Activated naive CD4-positive, alpha-beta T cell (primary cell): Measurements from ENCODE around the gene CCDC6.
"Not testable (repeated sequence)": the region's sequence is repeated elsewhere in the genome, so short reads cannot be mapped to it uniquely, and the experiment has no call there.

ENCODE experiments used
- DNase-seq, 4 experiments: peaks; one replicate each; lab custom pipeline; 2025; lab: John Stamatoyannopoulos, UW

CCDC6 gene

GRCh38 chr10:59754951-59755350, 151.4 kb downstream of the CCDC6 start:
- no peak for DNase-seq

GRCh38 chr10:59753267-59753666, 153.1 kb downstream of the CCDC6 start, which contains the start of gene MRLN:
TSS of gene MRLN (minus strand) at chr10:59753455.
- DNase-seq = no peak

DNA sequence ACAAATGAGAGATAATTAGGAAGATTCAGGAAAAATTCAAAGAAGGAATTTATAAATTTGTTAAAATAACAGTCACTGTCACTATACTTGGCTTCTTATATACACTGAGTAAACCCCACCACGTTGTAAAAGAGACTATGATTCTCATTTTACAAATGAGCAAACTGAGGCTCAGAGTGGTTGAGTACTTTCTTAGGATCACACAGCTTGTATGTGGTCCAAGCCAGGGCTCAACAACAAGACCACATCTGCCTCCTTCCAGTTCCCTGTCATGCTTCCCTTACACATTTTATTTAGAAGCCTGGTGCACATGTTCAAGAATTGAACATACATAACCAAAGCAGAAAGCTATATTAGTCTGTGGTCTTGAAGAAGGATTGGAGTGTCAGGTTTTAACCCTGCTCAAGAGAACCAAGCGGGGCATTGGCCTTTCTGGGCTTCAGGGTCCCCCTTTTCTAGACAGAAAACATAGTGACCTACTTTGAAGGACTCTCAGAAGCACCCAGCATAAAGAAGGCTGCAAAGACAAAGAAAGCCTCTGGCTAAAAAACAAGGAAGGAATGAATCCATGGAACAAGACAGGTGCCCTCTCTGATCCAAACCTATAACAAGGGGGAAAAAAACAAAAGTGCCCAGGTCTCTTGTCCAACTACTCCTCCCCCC, 153.9 kb downstream of the CCDC6 start:
- no peak for DNase-seq

DNA sequence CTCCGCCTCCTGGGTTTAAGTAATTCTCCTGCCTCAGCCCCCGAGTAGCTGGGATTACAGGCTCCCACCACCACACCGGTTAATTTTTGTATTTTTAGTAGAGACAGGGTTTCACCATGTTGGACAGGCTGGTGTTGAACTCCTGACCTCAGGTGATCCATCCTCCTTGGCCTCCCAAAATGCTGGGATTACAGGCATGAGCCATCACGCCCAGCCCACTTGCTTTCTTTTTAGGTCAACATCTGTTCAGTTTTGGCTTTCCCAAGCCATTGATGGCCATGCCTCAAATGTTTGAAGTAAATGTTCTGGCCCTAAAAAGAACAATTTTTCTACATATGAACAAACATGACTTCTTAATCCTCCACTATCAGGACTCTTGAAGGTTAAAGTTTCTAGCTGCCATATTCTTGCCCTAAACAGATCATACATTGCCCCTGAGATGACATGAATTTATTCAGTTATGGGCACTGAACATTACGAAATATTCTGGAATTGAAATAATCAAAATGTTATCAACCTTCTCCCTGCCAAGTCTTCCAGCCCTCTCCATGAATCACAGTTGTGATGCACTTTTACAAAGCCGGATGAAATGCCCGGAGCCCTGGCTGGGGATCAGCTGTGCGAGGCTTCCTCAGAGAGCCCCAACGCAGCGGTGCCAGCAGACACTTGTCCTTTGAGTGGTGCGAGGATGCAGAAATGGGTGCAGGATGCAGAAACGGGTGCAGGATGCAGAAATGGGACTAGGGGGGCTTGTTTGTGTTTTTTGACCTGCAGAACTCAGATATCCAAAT, 156.0 kb downstream of the CCDC6 start:
- no peak for DNase-seq

GRCh38 chr10:59748834-59749233, 157.5 kb downstream of the CCDC6 start:
- DNase-seq = no peak

GRCh38 chr10:59745163-59745650, 161.1 kb downstream of the CCDC6 start:
- no peak for DNase-seq

DNA sequence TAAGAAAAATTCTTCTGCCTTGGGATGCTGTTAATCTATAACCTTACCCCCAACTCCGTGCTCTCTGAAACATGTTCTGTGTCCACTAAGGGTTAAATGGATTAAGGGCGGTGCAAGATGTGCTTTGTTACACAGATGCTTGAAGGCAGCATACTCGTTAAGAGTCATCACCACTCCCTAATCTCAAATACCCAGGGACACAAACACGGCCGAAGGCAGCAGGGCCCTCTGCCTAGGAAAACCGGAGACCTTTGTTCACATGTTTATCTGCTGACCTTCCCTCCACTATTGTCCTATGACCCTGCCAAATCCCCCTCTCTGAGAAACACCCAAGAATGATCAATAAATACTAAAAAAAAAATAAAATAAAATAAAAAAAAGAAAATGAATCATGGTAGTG, 161.6 kb downstream of the CCDC6 start:
- not testable (repeated sequence) for DNase-seq

GRCh38 chr10:59744156-59744555, 162.2 kb downstream of the CCDC6 start:
- DNase-seq = not testable (repeated sequence)

DNA sequence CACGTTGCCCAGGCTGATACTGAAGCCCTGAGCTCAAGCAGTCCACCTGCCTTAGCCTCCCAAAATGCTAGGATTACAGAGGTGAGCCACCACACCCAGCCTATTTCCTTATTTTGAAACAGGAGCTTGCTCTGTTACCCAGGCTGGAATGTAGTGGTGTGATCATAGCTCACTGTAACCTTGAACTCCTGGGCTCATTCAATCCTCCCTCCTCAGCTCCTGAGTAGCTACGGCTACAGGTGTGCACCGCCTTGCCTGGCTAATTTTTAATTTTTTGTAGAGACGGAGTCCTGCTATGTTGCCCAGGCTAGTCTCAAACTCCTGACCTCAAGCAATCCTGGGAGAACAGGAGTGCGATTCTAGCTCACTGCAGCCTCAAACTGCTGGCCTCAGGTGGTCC, 164.8 kb downstream of the CCDC6 start:
- DNase-seq = no peak

DNA sequence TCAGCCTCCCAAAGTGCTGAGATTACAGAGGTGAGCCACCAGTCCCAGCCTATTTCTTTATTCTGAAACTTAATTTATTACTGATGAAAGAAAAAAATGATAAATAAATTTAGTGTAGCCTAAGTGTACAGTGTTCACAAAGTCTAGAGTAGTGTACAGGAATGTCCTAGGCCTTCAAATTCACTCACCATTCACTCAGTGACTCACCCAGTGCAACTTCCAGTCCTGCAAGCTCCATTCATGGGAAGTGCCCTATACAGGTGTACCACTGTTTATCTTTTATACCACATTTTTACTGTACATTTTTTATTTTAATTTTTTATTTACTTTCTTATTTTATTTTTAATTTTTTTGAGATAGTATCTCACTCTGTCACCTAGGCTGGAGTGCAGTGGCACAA, 165.3 kb downstream of the CCDC6 start:
- DNase-seq = no peak
